AG04449 (cell line): ENCODE measurements around the gene SUGCT.

ENCODE experiments used
- CTCF ChIA-PET: fragments of 350-600 bp; formaldehyde crosslinking; extraction: SDS; loops from one replicate; lab custom pipeline; 2021; ENCODE audit warnings: antibody characterized with exemption; lab: Yijun Ruan, JAX
- POLR2A ChIA-PET: fragments of 400-600, 350-600 bp; formaldehyde crosslinking; extraction: SDS; loops from one replicate; lab custom pipeline; 2020; ENCODE audit warnings: antibody characterized with exemption, inconsistent platforms; lab: Yijun Ruan, JAX
- DNase-seq: peaks from one replicate; pipeline ENCODE4 v3.0.0-alpha.2; 2010; ENCODE audit warnings: low read depth, low spot score
- H3K4me3 ChIP-seq: 2 replicates; pipeline ENCODE4 v1.5.1; 2011; ENCODE audit warnings: low read depth, mild to moderate bottlenecking, control low read depth, low read length
- TF ChIP-seq, protein P1 (sequence below): IDR thresholded peaks from one replicate; pipeline ENCODE4 v1.5.1; 2011; ENCODE audit warnings: mild to moderate bottlenecking, moderate library complexity, low read length, control low read depth, inconsistent platforms; ENCODE audit not compliant: insufficient read depth; ENCODE audit errors: missing control alignments

The SUGCT gene

DNA sequence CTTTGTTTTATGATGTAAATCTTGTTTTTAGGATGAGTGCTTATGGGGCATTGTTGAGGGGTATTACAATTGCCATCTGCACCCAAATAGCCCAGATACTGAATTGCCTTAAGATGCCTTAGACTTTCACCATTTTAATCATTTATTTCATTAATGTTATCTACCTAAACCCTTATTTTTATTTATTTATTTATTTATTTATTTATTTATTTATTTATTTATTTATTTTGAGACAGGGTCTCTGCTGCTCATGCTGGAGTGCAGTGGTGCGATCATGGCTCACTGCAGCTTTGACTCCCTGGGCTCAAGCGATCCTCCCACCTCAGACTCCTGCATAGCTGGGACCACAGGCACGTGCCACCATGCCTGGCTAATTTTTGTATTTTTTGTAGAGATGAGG, 560.2 kb downstream of the SUGCT start:
- ChIA-PET CTCF (no interaction called here), POLR2A (no interaction called here)
- DNase-seq, result no peak
- TF ChIP-seq, protein P1, sequence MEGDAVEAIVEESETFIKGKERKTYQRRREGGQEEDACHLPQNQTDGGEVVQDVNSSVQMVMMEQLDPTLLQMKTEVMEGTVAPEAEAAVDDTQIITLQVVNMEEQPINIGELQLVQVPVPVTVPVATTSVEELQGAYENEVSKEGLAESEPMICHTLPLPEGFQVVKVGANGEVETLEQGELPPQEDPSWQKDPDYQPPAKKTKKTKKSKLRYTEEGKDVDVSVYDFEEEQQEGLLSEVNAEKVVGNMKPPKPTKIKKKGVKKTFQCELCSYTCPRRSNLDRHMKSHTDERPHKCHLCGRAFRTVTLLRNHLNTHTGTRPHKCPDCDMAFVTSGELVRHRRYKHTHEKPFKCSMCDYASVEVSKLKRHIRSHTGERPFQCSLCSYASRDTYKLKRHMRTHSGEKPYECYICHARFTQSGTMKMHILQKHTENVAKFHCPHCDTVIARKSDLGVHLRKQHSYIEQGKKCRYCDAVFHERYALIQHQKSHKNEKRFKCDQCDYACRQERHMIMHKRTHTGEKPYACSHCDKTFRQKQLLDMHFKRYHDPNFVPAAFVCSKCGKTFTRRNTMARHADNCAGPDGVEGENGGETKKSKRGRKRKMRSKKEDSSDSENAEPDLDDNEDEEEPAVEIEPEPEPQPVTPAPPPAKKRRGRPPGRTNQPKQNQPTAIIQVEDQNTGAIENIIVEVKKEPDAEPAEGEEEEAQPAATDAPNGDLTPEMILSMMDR, result no peak
- no peak overlapping the region for H3K4me3 ChIP-seq

DNA sequence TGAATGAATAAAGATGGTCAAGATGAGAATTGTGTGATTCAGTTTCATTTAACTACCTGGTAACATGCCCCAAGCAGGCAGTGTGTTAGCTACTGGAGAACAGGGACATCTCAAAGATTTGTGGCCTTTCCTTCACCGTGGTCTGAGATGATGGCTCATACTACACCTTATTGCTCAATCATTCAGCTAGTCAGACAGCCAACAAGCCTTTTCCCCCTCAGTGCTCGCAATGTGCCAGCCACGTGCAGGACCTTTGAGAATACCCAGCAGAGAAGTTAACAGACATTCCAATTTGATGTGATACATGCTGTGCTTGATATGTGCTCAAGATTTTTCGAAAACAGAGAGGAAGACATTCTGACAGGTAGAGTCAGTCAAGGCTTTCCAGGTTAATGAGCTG, 562.8 kb downstream of the SUGCT start:
- TF ChIP-seq, protein P1, result no peak
- ChIA-PET CTCF (no interaction called here), POLR2A (no interaction called here)
- no peak overlapping the region for H3K4me3 ChIP-seq
- no peak for DNase-seq

DNA sequence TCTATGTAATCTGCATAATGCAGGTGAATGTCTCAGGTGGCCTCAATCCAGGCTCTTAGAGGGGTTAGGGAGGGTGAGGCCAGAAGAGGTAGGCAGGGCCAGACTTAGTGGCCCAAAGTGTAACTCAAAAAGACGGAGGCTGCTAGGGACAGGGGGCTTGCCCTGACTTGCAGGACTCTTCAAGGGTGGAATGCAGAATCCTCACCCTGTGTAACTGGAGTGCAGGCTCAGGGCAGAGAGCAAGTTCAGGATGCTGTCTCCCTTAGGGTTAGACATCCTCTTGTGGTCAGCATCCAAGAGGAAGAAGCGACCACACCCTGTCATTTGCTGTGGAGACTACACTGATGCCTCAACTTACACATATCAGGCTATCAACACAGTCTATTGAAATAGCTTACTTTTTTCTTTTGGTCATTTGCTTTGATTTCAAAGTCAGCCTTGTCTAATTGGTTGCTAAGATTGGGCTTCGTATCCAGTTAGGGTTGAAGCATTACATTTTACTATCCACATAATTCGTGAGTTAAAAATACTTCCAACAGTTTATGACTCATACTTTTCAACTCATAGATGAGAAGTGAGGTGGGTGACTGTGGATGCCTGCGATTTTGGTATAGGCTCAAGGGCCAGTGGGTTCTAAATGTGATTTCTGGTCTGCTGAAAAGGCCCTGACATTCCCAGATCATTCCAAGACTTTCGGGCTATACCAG, 563.6 kb downstream of the SUGCT start:
- H3K4me3 ChIP-seq, result no peak overlapping the region
- ChIA-PET POLR2A (no interaction called here), CTCF (no interaction called here)
- no peak for DNase-seq
- TF ChIP-seq, protein P1, result no peak

DNA sequence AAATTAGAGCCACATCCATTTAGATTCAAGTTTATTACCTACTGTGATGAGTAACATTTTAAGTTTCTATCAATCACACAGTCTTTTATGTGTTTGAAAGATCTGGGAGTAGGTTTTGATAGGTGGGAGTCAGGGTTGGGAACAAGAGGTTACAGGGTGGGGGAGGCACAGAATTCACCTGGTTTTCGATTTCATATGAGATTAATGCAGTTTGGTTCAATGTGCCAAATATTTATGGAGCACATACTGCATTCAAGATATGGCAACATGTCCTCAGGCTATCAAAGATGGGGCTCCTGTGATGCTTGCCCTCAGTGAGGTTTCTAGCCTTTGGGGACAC, 564.1 kb downstream of the SUGCT start:
- H3K4me3 ChIP-seq, result no peak overlapping the region
- TF ChIP-seq, protein P1, result no peak
- no peak for DNase-seq
- ChIA-PET CTCF (no interaction called here), POLR2A (no interaction called here)

DNA sequence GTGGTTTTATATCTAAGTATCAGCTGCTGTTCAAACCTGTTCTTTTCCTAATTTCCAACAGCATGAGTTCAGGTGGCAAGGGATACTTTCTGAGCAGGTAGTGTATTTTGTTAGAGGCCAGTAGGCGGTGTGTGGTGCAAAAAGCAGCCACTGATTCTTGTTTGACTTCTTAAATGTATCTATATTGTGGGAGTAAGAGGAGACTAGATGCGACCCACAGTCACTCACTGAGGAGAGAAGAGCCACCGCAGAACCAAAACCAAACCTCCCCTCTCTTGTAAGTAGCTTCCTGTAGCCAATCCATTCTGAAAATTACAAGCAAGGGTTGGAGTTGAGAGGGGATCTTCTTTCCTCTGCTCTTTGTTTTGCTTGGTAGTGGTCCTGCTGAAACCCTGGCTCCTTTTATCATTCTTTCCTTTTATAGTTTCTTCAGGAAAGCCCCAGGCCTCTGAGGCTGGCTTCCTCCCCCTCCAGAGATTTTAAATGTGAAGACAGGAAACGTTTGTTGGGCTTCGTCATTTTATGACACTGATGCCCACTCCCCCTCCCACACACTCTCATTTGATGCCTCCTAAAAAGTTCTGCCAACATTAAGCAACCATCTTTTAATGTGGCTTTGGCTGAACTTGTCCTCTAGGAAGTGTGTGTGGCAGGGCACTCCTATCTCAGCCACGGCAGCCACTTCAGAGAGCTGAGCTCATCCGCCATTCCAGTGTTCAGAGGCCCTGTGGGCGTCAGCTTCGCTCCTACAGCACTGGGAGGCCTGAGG, 566.0 kb downstream of the SUGCT start:
- ChIA-PET CTCF (interaction anchor here (1.3 kb wide), 2 partner anchors 15 to 92 kb away, joined by 3 to 4 read pairs; no protein-coding TSS in a partner anchor), POLR2A (interaction anchor here (1.2 kb wide), 1 partner anchor 20 kb away, joined by 3 read pairs; no protein-coding TSS in a partner anchor)
- no peak for DNase-seq
- TF ChIP-seq, protein P1, result no peak
- H3K4me3 ChIP-seq, result no peak overlapping the region
